GM19043 (cell line): ENCODE measurements around the gene H1-8.

Experiments
- ATAC-seq: cut with Tn5 transposase; IDR thresholded peaks from one replicate; pipeline ENCODE4 v1.9.1; 2021; ENCODE audit warnings: low read depth; ENCODE audit not compliant: unreplicated experiment

H1-8 gene

GRCh38 chr3:129587566-129588210 is 44.7 kb downstream of the H1-8 start:
- ATAC-seq, result no peak

DNA sequence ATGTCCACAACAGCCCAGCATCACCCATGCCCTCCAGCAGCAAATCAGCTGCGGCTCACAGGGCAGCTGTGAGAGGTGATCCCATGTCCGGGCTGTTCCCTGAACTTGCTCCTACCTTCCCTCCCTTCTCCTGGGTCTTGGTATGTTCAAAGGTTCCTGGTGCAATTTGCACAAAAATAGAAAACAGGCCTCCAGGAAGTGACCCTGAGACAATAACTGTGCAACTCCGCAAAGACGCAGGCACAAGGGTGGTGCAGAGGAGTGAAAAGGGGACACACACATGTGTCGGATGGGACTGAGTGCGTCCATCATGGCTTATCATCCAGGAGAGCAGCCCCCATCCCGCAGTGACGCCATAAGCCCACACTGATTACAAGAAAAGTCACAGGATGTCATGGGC is 47.2 kb downstream of the H1-8 start:
- no peak for ATAC-seq

- no peak for ATAC-seq
Observed at GRCh38 chr3:129591932-129592331, 49.0 kb downstream of the H1-8 start.

GRCh38 chr3:129592381-129593131 is 49.6 kb downstream of the H1-8 start:
- no peak for ATAC-seq

- ATAC-seq, result no peak
Observed at GRCh38 chr3:129593230-129593594, 50.2 kb downstream of the H1-8 start.

GRCh38 chr3:129593595-129594339 is 50.8 kb downstream of the H1-8 start:
- ATAC-seq, result no peak

GRCh38 chr3:129594409-129594808 is 51.4 kb downstream of the H1-8 start:
- ATAC-seq, result no peak

DNA sequence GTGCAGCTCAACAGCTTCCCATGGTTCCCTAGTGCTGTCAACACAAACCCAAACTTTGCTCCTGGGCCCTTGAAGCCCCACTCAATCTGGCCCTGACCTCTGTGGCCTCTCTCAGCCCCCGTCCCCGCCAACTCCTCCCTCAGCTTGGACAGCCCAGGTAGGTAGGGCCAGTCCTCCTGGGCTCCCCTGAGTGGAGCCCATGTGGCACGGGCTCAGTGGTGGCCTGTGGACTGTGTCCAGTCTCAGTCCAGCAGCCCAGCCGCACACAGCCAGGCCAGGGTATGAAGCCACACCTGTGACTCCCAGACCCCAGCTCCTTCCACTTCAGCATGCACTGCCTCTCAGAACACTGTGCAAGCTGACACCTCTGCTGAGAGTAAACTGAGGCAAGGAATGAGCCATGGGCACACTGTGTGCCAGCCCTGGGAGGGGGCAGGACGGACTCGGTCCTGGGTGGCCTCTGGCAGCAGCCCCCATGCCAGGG is 52.0 kb downstream of the H1-8 start:
- ATAC-seq, result no peak

- no peak for ATAC-seq
Observed at GRCh38 chr3:129595544-129596193, 52.7 kb downstream of the H1-8 start.

GRCh38 chr3:129596194-129597086 is 53.5 kb downstream of the H1-8 start:
- ATAC-seq, result no peak

- no peak for ATAC-seq
Observed at GRCh38 chr3:129597087-129597999, 54.4 kb downstream of the H1-8 start.

DNA sequence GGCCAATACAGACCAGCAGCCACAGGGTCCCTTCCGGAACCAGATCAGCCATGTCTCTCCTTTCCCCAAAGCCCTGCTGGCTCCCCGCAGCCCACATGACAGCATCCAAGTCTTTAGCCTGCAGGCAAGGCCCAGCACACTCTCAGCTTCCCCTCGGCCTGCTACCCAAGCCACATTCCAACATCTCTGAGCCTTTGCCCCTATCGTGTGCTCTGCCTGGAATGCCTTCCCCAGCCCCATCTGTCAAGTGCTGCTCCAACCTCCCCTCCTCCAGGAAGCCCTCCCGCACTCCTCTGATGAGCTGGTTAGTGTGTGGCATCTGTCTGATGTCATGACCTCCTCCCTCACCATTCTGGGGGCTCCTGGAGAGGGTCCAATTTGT is 55.0 kb downstream of the H1-8 start:
- no peak for ATAC-seq

DNA sequence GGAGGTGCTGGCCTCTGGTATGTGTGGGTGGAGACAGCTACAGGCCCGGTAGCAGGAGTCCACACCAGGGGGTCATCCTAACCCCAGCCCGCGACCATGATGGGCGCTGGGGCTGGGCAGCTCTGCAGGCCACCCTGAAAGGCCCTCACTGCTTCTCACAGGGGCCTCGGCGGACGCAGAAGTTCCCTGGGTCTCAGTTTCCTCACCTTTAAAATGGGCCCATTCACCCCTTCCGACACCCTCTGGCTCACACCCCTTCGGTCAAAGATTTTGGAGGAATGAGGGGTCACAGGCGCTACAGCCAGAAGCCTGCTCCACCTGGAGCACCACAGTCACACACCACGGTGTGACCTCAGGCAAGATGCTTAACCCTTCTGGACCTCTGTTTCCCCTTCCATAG is 55.5 kb downstream of the H1-8 start:
- ATAC-seq, result no peak

DNA sequence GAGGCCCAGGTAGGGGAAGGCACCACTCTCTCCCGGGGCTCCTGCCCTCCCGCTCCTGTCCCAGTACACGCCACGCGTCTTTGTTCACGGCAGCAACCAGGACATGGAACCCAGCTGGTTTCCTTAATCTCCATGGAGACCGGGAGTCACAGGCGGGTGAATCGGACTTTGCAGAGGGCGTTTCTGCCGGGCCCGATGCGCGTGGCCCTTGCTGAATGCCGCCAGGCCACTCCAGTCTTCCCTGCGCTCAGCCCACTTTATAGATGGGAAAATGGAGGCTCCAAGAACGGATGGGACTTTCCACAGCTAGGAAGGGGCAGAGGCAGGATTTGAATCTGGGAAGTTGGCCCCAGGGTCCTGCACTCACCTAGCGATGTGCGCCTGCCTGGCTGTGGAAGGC is 56.1 kb downstream of the H1-8 start:
- no peak for ATAC-seq

DNA sequence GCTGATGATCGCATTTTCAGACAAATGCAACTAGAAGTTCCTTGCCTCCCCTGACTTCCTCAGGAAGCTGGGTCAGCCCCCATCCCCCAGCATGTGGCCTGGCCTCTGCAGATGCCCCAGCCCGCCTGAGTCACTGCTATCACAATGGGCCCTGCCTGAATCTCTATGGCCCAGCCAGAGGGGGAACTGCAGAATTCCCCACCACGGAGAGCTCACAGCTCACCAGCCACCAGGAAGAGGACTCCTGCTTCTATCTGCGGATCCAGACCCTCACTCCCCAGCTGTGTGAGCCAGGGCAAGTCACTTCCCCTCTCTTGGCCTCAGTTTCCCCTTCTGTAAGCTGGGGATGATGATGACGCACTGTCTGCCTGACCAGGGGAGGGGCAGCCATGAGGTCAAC is 56.6 kb downstream of the H1-8 start:
- ATAC-seq, result no peak

DNA sequence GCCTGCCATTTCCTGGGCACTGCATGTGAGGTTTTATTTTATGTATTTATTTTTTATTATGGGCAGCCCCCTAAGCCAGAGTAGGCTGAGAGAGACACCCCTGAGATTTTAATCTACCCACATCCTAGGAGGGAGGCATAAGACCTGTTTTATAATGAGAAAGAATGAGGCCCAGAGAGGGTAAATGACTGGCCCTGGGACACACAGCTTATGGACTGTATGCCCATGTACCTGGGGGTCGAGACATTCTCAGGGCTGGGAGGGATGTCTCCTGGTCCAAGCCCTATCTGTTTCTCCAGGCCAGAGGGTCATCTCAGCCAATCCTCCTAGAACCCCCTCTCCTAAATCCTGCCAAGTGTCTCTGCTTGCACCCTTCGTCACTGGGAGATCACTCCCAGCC is 57.4 kb downstream of the H1-8 start:
- ATAC-seq, result no peak
